GM18870 (cell line): ENCODE results near the gene ACCSL.

Experiments
- ATAC-seq: cut with Tn5 transposase; IDR thresholded peaks from one replicate; pipeline ENCODE4 v1.9.1; 2021; ENCODE audit warnings: moderate library complexity; ENCODE audit not compliant: unreplicated experiment

ACCSL gene

DNA sequence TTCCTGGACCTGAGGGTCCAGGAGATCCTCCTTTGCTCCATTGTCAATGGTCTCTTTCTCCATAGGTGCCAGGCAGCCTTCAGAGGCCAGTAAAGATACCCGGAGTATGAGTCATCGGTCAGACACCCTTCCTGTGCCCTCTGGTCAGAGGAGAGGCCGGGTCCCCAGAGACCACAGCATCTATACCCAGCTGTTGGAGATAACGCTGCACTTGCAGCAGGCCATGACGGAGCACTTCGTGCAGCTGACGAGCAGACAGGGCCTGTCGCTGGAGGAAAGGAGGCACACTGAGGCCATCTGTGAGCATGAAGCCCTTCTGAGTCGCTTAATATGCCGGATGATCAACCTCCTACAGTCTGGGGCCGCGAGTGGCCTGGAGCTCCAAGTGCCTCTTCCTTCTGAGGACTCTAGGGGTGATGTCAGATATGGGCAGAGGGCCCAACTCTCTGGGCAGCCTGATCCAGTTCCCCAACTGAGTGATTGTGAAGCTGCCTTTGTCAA, at the start of gene ACCSL:
Gene ACCSL, plus strand, starts transcription at position 51 of the 501 bp plus-strand sequence. Its CDS starts 56 bp downstream, at position 107.
- ATAC-seq: no peak

DNA sequence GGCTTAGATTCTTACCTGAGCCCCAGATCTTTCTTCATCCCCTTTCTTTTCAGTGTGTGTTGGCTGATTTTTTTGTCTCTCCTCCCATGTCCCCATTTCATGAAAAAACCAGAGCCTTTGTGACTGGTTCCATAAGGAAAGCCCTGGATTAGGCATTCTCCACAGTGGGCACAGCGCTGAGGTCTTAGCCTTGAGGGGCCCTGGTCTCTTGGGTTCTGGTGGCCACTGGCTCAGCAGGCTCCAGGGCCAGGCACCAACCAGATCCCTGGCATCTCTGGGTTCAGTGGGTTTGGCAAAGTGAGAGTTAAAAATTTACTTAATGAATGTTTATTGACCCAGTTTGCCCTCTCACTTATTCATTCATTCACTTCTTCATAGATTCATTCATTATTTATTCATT, 49.5 kb upstream of the ACCSL start:
- ATAC-seq: no peak

DNA sequence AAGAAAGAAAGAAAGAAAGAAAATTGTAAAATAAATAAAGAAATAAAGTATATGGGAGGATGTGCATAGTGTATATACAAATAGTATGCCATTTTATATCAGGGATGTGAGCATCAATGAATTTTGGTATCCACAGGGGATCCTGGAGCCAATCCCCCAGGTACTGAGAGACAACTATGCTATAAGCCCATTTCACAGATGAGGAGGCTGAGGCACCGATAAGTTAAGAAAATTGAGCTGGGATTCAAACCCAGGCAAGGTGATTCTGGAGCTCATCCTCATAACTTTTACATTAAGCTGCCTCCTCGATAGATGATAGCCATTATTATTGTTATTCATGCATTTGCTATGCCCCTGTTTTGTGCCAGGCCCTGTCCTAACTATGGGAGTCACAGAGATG, 47.0 kb upstream of the ACCSL start:
- no peak for ATAC-seq

DNA sequence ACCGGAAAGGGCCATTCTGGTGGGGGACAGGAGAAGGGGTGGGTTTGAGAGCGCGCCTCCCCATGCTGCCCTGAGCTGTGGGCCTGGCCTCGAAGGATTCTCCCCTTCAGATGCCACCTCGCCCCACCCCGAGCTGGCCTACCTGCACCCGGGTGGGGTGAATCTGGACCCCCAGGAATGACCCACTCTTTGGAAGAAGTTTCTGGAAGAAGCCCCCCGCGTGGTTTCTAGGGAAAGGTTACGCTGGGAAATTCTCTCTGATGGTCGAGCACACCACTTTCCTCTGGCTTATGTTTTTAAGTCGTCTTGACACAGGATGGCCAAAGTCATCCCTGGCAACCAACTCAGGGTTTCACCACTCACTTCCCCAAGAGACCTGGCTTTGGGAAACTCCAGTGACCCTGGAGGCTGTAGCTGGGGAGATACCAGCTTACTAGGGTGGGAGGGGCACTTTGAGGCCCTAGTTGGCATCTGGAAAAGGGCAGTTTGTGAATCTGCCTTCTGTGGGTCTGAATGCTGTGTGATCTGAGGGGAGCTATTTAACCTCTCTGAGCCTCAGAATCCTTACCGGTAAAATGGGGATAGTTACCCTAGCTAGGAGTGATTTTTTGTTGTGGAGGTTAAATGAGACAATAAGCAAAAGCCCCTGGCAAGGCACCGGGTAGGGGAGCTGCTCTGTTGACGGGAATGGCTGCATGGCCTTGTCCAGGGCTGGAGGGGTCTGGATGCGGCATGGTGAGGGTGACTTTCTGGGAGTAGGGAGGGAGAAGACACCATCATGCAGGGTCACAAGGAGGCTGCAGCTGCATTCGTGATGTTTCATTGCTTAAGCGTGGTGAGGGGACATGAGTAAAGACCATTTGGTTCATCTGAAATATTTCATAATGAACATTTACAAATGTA, 45.3 kb upstream of the ACCSL start:
- ATAC-seq: no peak

DNA sequence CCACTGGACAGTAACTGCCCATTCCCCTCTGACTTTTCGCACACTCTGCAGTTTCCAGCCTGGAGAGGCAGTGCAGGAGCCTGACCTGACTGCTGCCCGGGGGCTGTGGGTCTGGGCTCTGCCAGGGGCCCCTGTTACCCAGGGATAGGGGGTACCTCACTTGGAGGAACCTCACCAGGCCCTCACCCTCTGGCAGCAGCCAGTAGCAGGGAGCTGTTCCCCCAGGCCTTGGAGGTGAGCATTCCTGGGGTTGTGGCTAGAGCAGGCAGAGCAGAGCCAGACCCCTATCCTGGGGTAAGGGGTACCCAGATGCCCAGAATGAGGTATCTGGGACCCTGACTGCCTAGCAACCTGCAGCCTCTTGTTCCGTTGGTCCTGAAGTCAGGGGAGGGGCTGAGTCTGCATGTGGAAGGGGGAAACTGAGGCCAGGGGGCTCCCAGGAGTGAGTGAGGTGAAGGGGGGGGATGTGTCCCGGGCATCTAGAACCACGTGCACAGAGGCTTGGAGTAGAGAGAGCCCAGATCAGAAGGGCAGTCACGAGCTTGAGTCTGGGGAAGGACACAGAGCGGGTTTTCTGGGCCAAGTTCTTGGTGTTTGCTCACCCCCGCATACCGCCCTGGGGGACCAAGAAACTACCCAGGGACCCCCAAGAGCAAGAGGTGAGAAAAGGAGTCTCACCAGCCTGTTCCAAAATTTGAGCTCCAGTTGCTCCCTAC, 43.9 kb upstream of the ACCSL start:
- no peak for ATAC-seq

DNA sequence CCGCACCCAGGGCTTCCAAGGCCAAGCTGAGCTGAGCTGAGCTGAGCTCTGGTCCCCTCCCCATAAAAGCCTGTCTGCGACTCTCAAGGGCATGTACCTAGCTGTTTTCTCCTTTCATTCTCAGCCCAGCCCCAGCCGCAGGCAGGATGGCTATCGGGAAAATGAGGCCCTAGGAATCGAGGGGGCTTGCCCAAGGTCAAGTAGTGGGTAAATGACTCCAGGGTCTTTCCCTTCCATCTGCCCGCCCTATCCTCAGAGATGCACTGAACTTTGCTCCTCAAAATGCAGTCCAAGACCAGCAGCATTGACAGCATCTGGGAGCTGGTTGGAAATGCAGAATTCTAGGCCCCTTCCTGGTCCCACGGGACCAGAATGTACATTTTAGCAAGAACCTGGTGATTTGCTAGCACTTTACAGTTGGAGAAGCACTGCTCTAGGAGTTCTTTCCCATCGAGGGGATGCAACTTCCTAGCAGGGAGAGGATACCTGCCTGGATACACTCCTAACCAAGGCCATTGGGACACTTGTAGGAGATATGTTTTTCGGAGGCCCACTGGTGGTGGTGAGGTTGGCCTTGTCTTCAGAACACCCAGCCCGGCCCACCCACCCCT, 43.2 kb upstream of the ACCSL start:
- ATAC-seq: no peak

DNA sequence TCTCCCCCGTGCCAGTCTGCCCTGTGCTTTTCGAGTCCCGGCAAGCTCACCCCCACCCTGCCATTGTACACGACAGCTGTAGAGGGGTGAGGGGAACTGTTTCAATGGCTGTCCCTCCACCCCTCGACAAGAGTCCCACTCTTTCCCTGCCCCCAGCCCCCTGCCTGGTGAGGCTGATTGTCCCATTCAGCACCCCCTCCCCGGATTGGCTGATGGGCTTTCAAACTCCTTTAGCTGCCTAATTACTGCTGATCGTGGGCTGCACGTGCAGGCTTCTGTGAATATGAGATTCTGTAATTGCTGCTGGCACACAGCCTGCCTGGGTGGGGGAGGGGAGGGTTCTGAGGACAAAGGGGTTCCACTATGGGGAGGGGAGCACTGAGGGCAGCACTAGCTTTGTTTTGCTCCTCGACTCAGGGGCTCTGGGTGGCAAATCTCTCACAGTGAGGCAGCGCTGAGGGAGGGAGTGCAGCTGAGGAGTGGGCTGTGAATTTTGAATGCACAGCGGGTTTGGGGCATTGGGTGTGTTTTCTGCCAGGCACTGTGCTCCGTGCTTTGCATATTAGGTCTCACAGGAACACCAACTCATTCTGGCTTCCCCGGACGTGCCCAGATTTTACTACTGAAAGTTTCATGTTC, 42.6 kb upstream of the ACCSL start:
- ATAC-seq: no peak

DNA sequence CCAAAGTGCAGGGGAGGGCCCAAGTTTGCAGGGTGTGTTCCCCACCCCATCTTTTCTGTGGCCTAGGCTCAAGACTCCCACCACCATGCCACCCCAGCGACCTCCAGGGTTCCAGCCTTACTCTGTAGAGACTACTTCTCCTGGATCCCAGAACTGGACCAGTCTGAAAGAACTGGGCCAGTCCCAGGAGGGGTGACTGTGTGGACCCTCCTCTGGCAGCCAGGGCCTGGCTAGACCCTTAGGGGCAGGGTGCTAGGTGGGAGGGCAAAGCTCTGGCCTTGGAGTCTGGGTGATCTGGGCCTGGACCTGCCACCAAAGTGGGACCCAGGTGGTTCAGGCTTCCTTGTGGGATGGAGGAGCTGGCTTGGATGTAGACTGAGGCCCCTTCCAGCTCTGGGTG, 41.8 kb upstream of the ACCSL start:
- ATAC-seq: no peak

DNA sequence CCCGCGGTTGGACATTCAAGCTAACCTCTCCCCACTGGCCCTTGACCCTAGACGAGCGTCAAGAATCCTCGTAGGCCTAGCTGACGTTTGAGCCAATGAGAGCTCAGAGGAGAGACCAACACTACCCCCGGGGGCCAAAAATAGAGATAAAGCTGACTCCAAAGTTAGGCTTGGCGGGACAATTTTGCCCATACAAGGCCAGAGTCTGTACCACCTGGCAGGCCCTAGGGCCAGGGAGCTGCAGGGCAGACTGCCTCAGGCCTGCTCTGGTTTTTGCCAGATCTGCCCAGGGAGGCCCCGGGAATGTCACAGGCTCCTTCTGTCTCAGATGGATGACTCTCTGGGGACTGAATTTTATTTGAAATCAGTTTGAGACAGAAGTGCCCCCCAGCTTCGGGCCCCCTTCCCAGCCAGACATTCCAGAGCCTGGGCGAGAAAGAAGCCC, 40.8 kb upstream of the ACCSL start:
- no peak for ATAC-seq

DNA sequence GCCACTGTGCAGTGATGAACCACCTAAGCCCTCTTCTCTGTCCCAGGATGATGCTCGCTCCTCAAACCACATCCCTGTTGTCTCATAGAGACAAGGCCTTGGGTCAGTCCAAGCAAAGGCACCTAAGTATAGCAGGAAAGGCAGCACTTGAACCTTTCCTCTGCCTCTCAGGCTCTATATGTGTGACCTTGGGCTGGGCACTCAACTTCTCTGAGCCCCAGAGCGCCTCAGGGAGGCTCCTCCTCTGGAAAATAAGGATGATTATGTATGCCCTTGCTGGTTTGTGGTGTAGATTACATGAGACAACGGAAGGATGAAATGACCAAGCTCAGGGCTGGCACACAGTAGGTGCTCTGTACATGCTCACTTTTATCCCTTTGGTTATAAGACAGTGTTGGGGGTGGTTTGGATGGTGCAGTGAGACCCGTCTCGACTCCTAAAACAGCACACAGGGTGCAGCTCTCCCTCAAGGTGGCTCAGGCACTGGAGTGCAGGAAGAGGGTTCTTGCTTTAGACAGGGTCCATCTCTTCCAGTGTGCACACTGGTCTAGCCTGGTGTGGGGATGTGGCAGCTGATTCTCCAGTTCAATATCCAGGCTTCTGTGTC, 40.2 kb upstream of the ACCSL start:
- ATAC-seq: no peak

DNA sequence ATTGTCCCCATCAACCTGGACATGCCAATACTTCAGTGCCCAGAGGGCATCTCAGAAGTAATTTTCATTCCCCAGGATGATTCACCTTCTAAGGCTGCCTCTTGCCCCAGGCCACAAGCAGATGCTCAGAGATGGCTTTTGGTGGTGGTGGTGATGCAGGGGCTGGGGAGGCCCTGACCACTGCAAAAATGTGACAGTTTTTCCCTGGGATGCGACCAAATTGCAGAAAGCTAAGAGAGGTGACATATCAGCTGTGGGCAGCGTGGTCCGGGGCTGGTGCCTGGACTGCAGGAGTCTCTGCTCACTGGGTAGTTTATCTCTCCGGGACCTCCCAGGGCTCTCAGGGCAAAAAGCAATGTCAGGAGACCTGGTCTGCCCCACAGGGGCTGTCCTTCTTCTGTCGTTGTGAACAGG, 39.7 kb upstream of the ACCSL start:
- ATAC-seq: no peak

DNA sequence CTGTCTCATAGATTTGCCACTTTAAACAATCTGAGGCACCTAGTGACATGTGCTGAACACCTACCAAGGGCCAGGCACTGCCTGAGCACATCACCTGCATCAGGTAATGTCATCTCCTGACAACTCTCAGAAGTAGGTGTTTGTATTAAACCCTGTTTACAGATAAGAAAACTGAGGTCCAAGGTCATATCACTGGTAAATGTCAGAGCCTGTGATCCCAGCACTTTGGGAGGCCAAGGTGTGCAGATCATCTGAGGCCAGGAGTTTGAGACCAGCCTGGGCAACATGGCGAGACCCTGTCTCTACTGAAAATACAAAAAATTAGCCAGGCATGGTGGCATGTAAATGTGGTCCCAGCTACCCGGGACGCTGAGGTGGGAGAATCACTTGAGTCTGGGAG, 39.1 kb upstream of the ACCSL start:
- ATAC-seq: no peak

DNA sequence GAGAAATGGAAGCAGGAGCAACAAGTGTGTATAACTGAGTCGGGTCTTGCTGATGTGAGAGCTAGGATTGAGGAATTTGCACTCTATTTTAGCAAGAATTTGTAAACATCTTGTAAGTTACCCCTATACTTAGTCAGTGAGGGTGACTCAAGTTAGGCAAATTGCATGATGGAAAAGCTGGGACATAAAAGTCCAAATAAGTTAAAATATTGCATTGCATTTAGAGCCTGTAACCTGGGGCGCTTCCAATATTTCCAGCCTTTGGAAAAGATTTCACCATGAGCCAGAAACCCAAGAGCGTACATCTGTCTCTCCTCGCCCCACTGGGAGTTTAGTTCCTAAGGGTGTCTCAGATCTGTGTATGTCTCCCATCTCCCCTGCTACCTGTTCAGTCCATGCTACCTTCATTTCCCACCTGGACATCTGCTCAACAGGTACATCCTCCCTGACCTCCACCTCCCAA, 37.0 kb upstream of the ACCSL start:
- ATAC-seq: no peak

DNA sequence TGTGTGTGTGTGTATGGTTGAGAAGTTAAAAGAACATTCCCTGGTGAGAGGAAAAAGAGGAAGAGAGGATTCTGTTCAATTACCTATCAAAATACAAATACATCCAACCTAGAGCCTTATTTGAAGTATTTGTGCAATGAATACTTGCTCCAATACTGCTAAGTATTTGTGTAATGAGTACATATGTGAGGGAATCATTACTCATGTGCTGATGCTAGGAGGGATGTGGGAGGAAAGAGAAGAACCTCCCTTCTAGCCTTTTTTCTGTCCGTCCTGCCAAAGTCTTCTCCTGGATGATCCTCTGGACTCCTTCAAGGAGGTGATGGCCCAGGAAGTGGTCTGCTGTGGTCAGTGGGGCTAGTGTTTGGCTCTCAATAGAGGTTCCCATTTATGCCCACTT, 36.0 kb upstream of the ACCSL start:
- ATAC-seq: no peak

DNA sequence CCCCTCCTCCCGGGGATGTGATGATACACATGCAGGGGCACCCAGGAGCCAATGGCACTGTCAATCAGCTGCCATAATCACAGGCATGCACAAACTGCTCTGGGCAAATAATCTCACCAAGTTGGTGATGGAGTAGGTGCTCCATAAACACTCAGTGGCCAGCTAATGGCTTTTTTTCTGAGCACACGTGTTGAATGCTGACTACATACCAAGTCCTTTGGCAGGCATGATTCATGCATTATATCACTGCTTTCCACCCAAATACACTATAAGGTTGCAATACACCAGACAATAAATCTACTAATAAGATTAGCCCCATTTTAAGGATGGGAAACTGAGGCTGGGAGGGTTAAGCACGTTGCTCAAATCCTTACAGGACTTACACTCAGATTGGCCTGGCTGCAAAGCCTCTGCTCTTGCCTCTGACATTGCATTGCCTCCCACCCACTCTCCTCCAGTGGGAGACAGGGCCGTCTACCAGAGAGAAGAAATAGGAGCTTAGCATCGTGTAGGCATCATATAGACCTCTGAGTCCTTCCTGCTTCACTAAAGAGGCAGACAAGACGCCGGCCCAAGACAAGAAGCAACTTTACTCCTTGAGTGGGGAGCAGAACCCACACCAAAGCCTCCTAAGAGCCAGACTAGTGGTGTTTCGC, 32.7 kb upstream of the ACCSL start:
- ATAC-seq: no peak

DNA sequence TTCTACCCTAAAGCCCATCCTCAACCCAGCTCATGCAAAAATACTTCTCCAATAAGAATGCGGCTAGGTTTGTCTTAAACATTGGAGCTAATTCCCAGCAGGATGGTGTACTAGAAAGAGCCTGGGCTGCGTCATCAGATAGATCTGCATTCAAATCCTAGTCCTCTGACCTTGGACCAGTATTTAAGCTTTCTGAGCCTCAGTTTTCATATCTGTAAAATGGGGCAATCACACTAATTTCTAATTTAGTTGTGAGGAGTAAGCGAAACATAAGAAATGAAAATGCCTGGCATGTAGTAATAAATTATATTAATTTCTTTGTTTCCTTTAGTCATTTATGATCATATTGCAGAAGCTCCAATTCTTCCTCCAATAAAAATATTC, 32.2 kb upstream of the ACCSL start:
- no peak for ATAC-seq

DNA sequence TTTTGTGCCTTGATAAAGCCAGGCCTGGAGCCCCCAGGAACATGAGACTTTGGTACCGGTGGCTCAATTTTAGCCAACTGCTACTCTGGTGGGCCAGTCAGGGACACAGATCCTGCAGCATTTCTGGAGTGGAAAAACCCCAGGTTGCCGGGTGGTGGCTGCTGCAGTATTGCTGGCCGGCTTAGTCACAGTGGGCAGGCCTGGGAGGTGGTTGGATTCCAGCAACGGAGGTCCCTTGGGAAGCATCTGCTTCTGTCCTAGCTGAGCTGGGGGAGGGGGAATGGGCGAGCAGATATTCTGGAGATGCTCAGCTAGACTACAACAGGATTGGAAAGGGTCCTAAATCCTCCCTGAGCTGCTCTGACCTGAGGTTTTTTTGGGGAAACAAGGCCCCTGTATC, 31.6 kb upstream of the ACCSL start:
- ATAC-seq: no peak

DNA sequence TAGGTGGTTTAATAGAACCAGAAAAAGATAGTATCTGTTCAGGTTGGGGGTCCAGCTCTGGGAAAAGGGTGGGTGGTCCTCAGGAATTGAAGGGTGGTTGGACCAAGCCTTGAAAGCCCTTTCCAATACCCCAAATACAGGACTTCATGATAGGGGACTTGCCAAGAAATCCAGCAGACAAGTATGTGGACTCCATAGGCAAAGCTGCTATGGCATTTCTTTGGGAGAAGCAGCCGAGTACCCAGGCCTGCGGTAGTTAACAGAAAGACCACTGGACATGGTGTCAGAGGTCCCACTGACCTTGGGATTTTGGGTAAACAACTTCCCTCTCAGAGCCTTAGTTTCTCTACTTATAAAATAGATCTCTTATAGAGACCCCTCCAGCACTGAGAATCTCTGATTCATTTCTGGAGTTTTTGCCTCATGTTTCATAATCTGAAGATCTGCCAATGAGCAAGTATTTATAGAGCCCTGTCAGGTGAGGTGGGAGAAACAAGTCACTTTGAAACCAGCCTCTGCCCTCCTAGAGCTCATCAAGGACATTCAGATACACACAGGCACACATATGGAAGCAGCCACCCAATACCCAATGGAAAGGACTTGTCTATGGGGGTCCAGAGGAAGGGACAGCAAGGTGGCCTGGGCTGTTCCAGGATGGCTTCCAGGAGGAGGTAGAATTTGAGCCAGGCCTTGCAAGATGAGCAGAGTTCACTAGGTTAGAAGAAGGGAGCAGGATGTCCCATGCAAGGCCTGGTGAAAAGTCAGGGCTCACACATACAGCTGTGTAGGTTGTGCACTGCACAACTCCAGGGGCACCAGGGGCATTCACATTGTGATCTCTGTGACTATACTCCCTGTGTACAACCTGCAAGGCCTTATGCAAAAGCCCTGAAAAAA, 31.0 kb upstream of the ACCSL start:
- no peak for ATAC-seq
